ENCODE results near the gene DAGLA.
A peak's percentile ranks its signal among the peaks of the same experiment; 100 is the strongest.

- TF ChIP-seq POLR2AphosphoS5 (IDR thresholded peaks at IDR 0.05) = no peak
- peak in 1 of 4 donors; percentile 12 for TF ChIP-seq POLR2A (IDR thresholded peaks at IDR 0.05)
- TF ChIP-seq CTCF (IDR thresholded peaks at IDR 0.05) = no peak
- no peak for TF ChIP-seq EP300 (IDR thresholded peaks at IDR 0.05)
Measured at GRCh38 chr11:61697078-61697502, 16.9 kb downstream of the DAGLA start.
